HEK293 (cell line): ENCODE data around the gene PTPRR.
"Not testable (repeated sequence)": the region's sequence is repeated elsewhere in the genome, so short reads cannot be mapped to it uniquely, and the experiment has no call there.

ENCODE experiments used
- CTCF ChIP-seq: fragments of 450-650 bp; formaldehyde crosslinking; IDR thresholded peaks from 2 replicates; pipeline ENCODE4 v1.5.1; 2016; ENCODE audit warnings: missing biosample characterization, missing genetic modification characterization
- KLF9 ChIP-seq: fragments of 450-650 bp; formaldehyde crosslinking; IDR thresholded peaks from 2 replicates; pipeline ENCODE4 v1.5.1; 2016; ENCODE audit warnings: missing biosample characterization, missing genetic modification characterization, low read depth
- PRDM10 ChIP-seq: fragments of 450-650 bp; formaldehyde crosslinking; IDR thresholded peaks from 2 replicates; pipeline ENCODE4 v1.5.1; 2016; ENCODE audit warnings: missing biosample characterization, missing genetic modification characterization
- YY1 ChIP-seq: fragments of 450-650 bp; formaldehyde crosslinking; IDR thresholded peaks from 2 replicates; pipeline ENCODE4 v1.5.1; 2018; ENCODE audit warnings: missing biosample characterization, missing genetic modification characterization
- ZNF10 ChIP-seq: fragments of 450-650 bp; formaldehyde crosslinking; IDR thresholded peaks from 2 replicates; pipeline ENCODE4 v1.5.1; 2017; ENCODE audit warnings: missing biosample characterization, missing genetic modification characterization
- ZNF221 ChIP-seq: fragments of 450-650 bp; formaldehyde crosslinking; IDR thresholded peaks from 2 replicates; pipeline ENCODE4 v1.5.1; 2017; ENCODE audit warnings: missing biosample characterization, missing genetic modification characterization, borderline replicate concordance
- ZNF558 ChIP-seq: fragments of 450-650 bp; formaldehyde crosslinking; IDR thresholded peaks from 2 replicates; pipeline ENCODE4 v1.5.1; 2016; ENCODE audit warnings: missing biosample characterization, missing genetic modification characterization

- not testable (repeated sequence) for TF ChIP-seq ZNF221 (tag by site-specific recombination); ZNF558; KLF9; PRDM10 (tag by site-specific recombination); YY1 (tag by site-specific recombination); CTCF (tag by site-specific recombination); ZNF10
Measured at GRCh38 chr12:70735197-70735596, 185.3 kb downstream of the PTPRR start.
